ENCODE measurements around the gene LRRC43. TPM values are rescaled to one million over a fixed set of nuclear protein-coding genes. Genes with fewer than 3 reads are reported as not detected.

Gene LRRC43
- total RNA-seq (2013; cell fraction: nucleolus; rRNA removed): 0.22 and 0.35 TPM in 2 replicates
- total RNA-seq (2014; rRNA removed) (0.27 TPM in 1 of 2 replicates, not detected in the other), total RNA-seq (2014; rRNA removed; fragmentation: Illumina TruSeq; extraction: Trizol) (not detected in 2 replicates), total RNA-seq (2021) (0.16 and 0.23 TPM in 2 replicates), polyA plus RNA-seq (2011; rRNA removed) (not detected in 2 replicates), polyA plus RNA-seq (2014; fragmentation: Illumina TruSeq; extraction: Trizol) (0.52 TPM in 1 of 2 replicates, not detected in the other), polyA plus RNA-seq (2014; fragmentation: Nextera tagmentation; extraction: Ambion mirVana) (not detected), polyA plus RNA-seq (2014; rRNA removed) (0.33 TPM in 1 of 2 replicates, not detected in the other), polyA plus RNA-seq (2016; fragmentation: Nextera tagmentation; extraction: Ambion mirVana) (not detected), polyA minus RNA-seq (2011; rRNA and poly(A)+ RNA removed) (not detected in 2 replicates), Bru-seq, nascent RNA (percentile 14 among the genes with signal in this experiment), BruChase-seq, experiment 1, labeled RNA remaining after a 6-hour chase (percentile 5 among the genes with signal in this experiment), BruChase-seq, experiment 2, labeled RNA remaining after a 2-hour chase (not detected)
- not detected for polyA plus RNA-seq (2011; ENCODE audit: low read depth)
- polyA plus RNA-seq (2011; cell fraction: cytosol; rRNA removed): not detected in 2 replicates
- polyA plus RNA-seq (2011; cell fraction: nucleus; rRNA removed): not detected in 2 replicates
- not detected in 2 replicates for polyA plus RNA-seq (2012)
- not detected in 2 replicates for polyA minus RNA-seq (2011; cell fraction: cytosol; rRNA and poly(A)+ RNA removed)
- polyA minus RNA-seq (2011; cell fraction: nucleus; rRNA and poly(A)+ RNA removed): not detected in 2 replicates
- long read RNA-seq, experiment 1: 0 reads
- long read RNA-seq, experiment 2: 0 reads

GRCh38 chr12:122182887-122183587 lies at the start of gene LRRC43:
Gene LRRC43, plus strand, starts transcription at chr12:122183123. Its CDS starts 22 bp downstream, at chr12:122183145.
- ATAC-seq (peak; percentile 79), DNase-seq (ENCODE audit: low read depth, low spot score) (no peak), FAIRE-seq (no peak)
- in situ Hi-C loops (cut with MboI): no loop called here
- intact Hi-C loops (cut with micrococcal nuclease; ENCODE audit: unreplicated experiment): no loop called here
- Histone ChIP-seq H3K4me2 (ENCODE audit: control insufficient read depth, insufficient read depth) (peak within 1 kb of the TSS; percentile 66), H3K9ac (ENCODE audit: control insufficient read depth, insufficient read depth, low read length) (no peak within 1 kb of the TSS), H2AFZ (ENCODE audit: control insufficient read depth, low read depth, low read length) (no peak within 1 kb of the TSS), H3K27ac (ENCODE audit: control insufficient read depth, insufficient read depth) (no peak within 1 kb of the TSS), H3K9me3 (replicated peaks; ENCODE audit: control insufficient read depth, insufficient read depth, low read length) (no peaks in the 10 kb centered on the region), H3K4me3 (peak within 1 kb of the TSS; percentile 50; the same call in 1 of the 2 replicates), H3K36me3 (ENCODE audit: control insufficient read depth in 2 of 2, insufficient read depth in 2 of 2, low read length in 1 of 2) (no peaks in the 10 kb centered on the region), H3K27me3 (replicated peaks in 1 of 2; ENCODE audit: control insufficient read depth in 2 of 2, insufficient read depth in 2 of 2, low read length in 1 of 2) (no peaks in the 10 kb centered on the region; a peak in 1 of 4 replicates), H3K79me2 (ENCODE audit: control insufficient read depth, insufficient read depth, low read length) (no peaks in the 10 kb centered on the region), H3K4me1 (ENCODE audit: control insufficient read depth, insufficient read depth, low read length) (peaks cover 7% of the 10 kb centered on the region), H4K20me1 (ENCODE audit: control insufficient read depth, insufficient read depth) (no peaks in the 10 kb centered on the region)
- TF ChIP-seq BHLHE40 (IDR thresholded peaks at IDR 0.05; ENCODE audit: borderline replicate concordance in 1 of 2, low read depth in 2 of 2, low read length in 1 of 2): peak in 1 of 2 experiments; percentile 77; a peak in 2 of 4 replicates
- TF ChIP-seq CTCF (IDR thresholded peaks at IDR 0.05 in 2 of 3, conservative IDR thresholded peaks at IDR 0.05 in 1 of 3; ENCODE audit: control insufficient read depth in 2 of 3, extremely low read depth in 1 of 3, insufficient read depth in 1 of 3, low read depth in 3 of 3, low read length in 3 of 3): no peak
- peak; percentile 50; the same call in 1 of the 2 replicates for TF ChIP-seq EED (IDR thresholded peaks at IDR 0.05; ENCODE audit: low read depth)
- no peak for TF ChIP-seq ETV6 (conservative IDR thresholded peaks at IDR 0.05 in 1 of 2, IDR thresholded peaks at IDR 0.05 in 1 of 2; ENCODE audit: borderline replicate concordance in 1 of 2, low read depth in 1 of 2)
- TF ChIP-seq NFYA (IDR thresholded peaks at IDR 0.05; ENCODE audit: borderline replicate concordance, low read depth, low read length): no peak
- no peak for TF ChIP-seq MEF2A (IDR thresholded peaks at IDR 0.05; ENCODE audit: insufficient read depth, low read depth, low read length)
- TF ChIP-seq TCF12 (IDR thresholded peaks at IDR 0.05; ENCODE audit: low read depth, low read length): 0 out of 2 replicates have a peak, but pooled peaks have one; percentile 4
- no peak for TF ChIP-seq ZBTB40 (IDR thresholded peaks at IDR 0.05; ENCODE audit: borderline replicate concordance)
- no TSS peak for BruUV-seq (replicated peaks)
- ChIA-PET CTCF (no interaction called here), RAD21 (ENCODE audit: unreplicated experiment) (interaction anchor here (0.9 kb wide), 1 partner anchor 115 kb away, joined by 3 read pairs; no protein-coding TSS in a partner anchor), POLR2A (interaction anchor here (0.7 kb wide), 1 partner anchor 113 kb away, joined by 9 read pairs; no protein-coding TSS in a partner anchor), SMC1A (ENCODE audit: uncharacterized antibody, unreplicated experiment) (interaction anchor here (0.7 to 1.3 kb wide), 2 partner anchors 35 to 50 kb away, joined by 3 read pairs; no protein-coding TSS in a partner anchor)
- WGBS (ENCODE audit: insufficient coverage, insufficient replicate concordance, low lambda C conversion rate, missing lambda C conversion rate): 9% methylated on average over 40 of the region's 63 CpGs

All from GM12878 (cell line).